Measurements from ENCODE around the gene CEP128. TPM values are rescaled to one million over a fixed set of nuclear protein-coding genes. Genes with fewer than 3 reads are reported as not detected.

CEP128 gene
- 10 to 100 TPM; 13.9 to 18.1 (median 16.0) TPM for total RNA-seq

DNA sequence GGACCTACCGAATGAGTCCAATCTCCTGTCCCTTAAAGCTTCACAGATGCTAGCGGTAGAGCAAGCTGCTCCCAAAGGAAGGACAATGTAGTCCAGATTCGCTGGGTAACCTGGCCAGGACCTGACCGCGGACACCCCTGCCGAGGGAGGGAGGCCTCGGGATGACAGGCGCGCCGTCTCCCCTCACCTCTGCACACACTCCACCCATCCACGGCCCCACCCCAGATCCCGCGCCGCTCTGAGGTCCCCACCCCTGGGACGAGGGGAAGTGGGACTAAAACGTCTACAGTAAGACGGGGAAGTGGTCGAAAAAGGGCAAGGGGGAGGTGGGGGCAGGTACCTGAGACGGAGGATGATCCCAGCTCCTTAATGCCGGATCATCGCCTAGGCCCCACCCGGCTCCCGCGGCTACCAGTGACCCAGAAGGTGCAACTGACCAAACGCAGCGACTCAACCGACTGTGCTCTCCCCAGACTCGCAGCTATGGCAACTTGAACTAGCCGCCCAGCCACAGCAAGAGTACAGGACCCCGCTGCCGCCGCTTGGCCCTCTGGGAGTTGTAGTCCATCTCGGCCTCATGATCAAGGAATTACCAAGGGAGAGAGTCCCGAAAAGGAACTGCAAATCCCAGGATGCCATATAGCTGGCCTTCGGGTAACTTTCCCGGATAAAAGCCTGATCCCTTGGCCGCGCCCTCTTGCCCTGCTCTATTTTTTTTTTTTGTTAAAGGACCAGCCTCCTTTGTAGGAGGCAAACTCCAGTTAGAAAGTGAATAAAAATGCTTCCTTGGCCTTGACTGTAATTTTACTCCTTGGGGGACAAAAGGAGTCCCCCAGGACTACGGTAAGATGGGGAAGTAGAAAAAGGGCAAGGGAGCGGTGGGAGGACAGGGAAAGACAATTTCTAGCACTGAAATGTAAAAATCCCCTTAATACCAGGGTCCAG lies at the start of gene CEP128:
Gene CEP128 (minus strand): TSS at position 498 of the 945 bp plus-strand sequence.
- peaks cover 10 to 11% of the 10 kb centered on the region in 2 donors for H3K4me1 ChIP-seq
- intact Hi-C loops (cut with DNase I) = no loop called here
- TF ChIP-seq POLR2A (IDR thresholded peaks at IDR 0.05) = no peak
- TF ChIP-seq, protein P1, sequence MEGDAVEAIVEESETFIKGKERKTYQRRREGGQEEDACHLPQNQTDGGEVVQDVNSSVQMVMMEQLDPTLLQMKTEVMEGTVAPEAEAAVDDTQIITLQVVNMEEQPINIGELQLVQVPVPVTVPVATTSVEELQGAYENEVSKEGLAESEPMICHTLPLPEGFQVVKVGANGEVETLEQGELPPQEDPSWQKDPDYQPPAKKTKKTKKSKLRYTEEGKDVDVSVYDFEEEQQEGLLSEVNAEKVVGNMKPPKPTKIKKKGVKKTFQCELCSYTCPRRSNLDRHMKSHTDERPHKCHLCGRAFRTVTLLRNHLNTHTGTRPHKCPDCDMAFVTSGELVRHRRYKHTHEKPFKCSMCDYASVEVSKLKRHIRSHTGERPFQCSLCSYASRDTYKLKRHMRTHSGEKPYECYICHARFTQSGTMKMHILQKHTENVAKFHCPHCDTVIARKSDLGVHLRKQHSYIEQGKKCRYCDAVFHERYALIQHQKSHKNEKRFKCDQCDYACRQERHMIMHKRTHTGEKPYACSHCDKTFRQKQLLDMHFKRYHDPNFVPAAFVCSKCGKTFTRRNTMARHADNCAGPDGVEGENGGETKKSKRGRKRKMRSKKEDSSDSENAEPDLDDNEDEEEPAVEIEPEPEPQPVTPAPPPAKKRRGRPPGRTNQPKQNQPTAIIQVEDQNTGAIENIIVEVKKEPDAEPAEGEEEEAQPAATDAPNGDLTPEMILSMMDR (IDR thresholded peaks at IDR 0.05) = peak in 1 of 6 experiments; percentile 9
- DNase-seq = peak; percentile 95 to 96
- H3K27me3 ChIP-seq = no peaks in the 10 kb centered on the region
- peak within 1 kb of the TSS; percentile 33 to 59 (median 51) for H3K4me3 ChIP-seq (replicated peaks in 1 of 3)
- H3K36me3 ChIP-seq = no peaks in the 10 kb centered on the region
- H3K9me3 ChIP-seq = no peaks in the 10 kb centered on the region
- 1 to 2% methylated on average over 23 to 28 of the region's 40 CpGs for WGBS, 2 donors
- peak within 1 kb of the TSS in 2 of 3 donors; percentile 10 to 31 for H3K27ac ChIP-seq

DNA sequence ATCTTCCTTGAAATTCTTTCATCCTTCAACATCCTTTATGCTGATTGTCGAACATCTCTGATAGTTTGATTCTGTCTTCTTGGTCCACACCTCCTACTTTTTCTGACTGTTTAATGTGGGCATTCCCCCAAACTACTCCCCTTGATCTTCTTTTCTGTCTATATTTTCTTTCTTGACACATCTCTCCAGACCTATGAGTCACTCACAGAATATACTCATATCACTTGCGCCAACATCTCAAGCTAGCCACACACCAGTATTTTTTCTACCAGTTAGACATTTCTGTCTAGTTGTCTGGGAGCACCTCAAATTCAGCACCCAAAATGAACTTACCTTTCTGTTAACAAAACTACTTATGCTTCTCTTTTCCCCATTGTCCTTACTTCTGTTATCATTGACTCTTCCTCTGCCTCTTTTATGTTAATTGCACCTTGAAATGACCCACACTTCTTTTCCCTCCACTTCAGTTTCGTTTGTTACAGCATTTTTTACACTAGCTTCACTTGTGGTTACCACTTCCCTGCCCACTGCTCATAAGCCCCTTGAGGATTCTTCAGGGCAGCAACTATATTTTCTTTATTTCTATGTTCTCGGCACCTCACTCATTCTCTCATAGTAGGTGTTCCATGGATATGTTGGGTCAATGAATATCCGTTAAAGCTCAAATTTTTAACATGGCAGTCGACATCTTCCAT lies 47.3 kb upstream of the CEP128 start:
- H3K27ac ChIP-seq = peak overlapping the region; percentile 68 to 94 (median 82)
- H3K4me3 ChIP-seq (replicated peaks in 1 of 3) = no peak overlapping the region
- intact Hi-C loops (cut with DNase I) = no loop called here
- WGBS, 2 donors = 72 to 78% methylated on average over 6 of the region's 6 CpGs
- TF ChIP-seq, protein P1 (IDR thresholded peaks at IDR 0.05) = no peak
- no peak for TF ChIP-seq POLR2A (IDR thresholded peaks at IDR 0.05)
- H3K4me1 ChIP-seq = peaks cover 48 to 83% of the 10 kb centered on the region in 2 donors
- DNase-seq = no peak
- no peaks in the 10 kb centered on the region for H3K9me3 ChIP-seq
- no peaks in the 10 kb centered on the region for H3K27me3 ChIP-seq
- H3K36me3 ChIP-seq = no peaks in the 10 kb centered on the region

DNA sequence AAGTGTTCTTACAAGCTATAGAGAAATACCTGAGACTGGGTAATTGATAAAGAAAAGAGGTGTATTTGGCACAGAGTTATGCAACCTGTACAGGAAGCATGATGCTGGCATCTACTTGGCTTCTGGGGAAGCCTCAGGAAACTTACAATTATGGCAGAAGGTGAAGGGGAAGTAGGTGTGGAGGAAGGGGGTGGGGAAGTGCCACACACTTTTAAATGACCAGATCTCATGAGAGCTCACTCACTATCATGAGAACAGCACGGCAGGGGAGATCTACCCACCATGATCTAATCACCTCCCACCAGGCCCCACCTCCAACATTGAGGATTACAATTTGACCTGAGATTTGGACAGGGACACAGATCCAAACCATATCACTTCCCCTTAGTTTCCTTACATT lies 46.7 kb upstream of the CEP128 start:
- Histone ChIP-seq H3K36me3 (no peaks in the 10 kb centered on the region), H3K9me3 (no peaks in the 10 kb centered on the region), H3K27ac (peak overlapping the region; percentile 68 to 94 (median 82)), H3K27me3 (no peaks in the 10 kb centered on the region), H3K4me1 (peaks cover 55 to 84% of the 10 kb centered on the region in 2 donors), H3K4me3 (replicated peaks in 1 of 3) (no peak overlapping the region)
- TF ChIP-seq, protein P1 (IDR thresholded peaks at IDR 0.05) = no peak
- TF ChIP-seq POLR2A (IDR thresholded peaks at IDR 0.05) = no peak
- 89% methylated on average over 1 of the region's 1 CpG for WGBS, 2 donors
- intact Hi-C loops (cut with DNase I) = no loop called here
- no peak for DNase-seq

DNA sequence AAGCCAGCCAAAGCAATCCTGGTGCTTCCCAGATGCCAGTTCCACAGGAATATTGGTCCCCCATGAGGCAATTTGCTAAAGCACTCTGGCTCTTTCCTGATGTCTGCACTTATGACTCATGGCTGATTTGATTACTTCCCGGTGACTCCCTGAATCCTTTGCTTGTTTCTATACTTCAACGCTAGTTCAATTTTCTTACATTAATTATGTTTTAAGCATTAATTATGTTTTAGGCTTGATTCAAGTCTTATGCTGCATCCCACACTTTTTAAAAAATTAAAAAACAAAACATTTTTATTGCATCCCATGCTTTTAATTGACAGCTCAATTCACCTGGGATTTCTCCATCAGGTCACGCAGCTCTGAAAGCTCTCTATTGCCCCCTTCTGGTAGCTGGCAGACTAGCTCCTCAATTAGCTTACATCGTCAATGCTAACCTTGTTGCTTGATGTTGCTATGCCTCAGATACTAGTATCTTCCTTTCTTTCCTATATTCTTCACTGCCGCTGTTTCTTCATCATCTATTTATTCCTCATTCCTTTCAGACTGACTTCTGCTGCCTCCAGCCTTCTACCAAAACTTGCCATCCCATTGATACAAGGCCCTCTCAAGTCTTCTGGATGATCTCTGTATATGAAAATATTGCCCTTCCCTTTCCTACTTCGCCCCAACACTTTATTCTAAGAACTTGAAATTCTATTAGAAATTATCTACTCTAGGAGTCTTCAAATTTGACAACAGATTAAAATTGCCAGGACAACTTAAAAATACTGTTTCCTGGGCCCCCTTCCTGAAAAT lies 45.9 kb upstream of the CEP128 start:
- Histone ChIP-seq H3K4me1 (peaks cover 63 to 83% of the 10 kb centered on the region in 2 donors), H3K9me3 (no peaks in the 10 kb centered on the region), H3K36me3 (no peaks in the 10 kb centered on the region), H3K27ac (peak overlapping the region; percentile 68 to 94 (median 82)), H3K27me3 (no peaks in the 10 kb centered on the region), H3K4me3 (replicated peaks in 1 of 3) (no peak overlapping the region)
- WGBS, 2 donors = 54 to 58% methylated on average over 6 of the region's 6 CpGs
- intact Hi-C loops (cut with DNase I) = no loop called here
- TF ChIP-seq, protein P1 (IDR thresholded peaks at IDR 0.05) = peak; percentile 56 to 87 (median 86)
- no peak for TF ChIP-seq POLR2A (IDR thresholded peaks at IDR 0.05)
- DNase-seq = peak; percentile 70 to 72

Measured in thyroid gland (tissue), 4 donors.